K562 (cell line): ENCODE data around the gene PPDPF. TPM values are rescaled to one million over a fixed set of nuclear protein-coding genes. Genes with fewer than 3 reads are reported as not detected.

Experiments used
- CHD1 ChIP-seq: fragments of 200-600 bp; sonication (generic); IDR thresholded peaks from one replicate; pipeline ENCODE4 v1.6.1; 2012; ENCODE audit warnings: mild to moderate bottlenecking, moderate library complexity, low read length, inconsistent platforms
- RBBP5 ChIP-seq: fragments of 200-600 bp; sonication (generic); IDR thresholded peaks from 2 replicates; pipeline ENCODE4 v1.6.1; 2012; ENCODE audit warnings: borderline replicate concordance, mild to moderate bottlenecking, low read length, control low read depth, inconsistent platforms; ENCODE audit not compliant: insufficient read depth, poor library complexity, severe bottlenecking
- polyA plus RNA-seq, 8 experiments: library from polyadenylated mRNA; depleted of rRNA in 4 of 8; stranded (reverse) in 5 of 8; unstranded in 3 of 8; fragments of >200 nt; fragmentation: Nextera tagmentation in 2 of 8; fragmentation: Illumina TruSeq in 1 of 8; extraction: Ambion mirVana in 2 of 8; extraction: Trizol in 1 of 8; gene quantifications; 2 replicates each; pipeline versions ENCODE4 v1.2.1 to v1.2.3, GENCODE V29; 2011 to 2014; ENCODE audit warnings: inconsistent platforms in 1 of 8, missing spikeins in 1 of 8
- total RNA-seq, 7 experiments: library from RNA; depleted of rRNA in 6 of 7; stranded (reverse); fragments of >200 nt in 6 of 7; fragmentation: Illumina TruSeq in 2 of 7; extraction: Trizol in 2 of 7; gene quantifications; 2 replicates each; pipeline versions ENCODE4 v1.2.1 to v1.2.3, GENCODE V29; 2011 to 2021; ENCODE audit warnings: low replicate concordance in 1 of 7
- TF ChIP-seq, protein P1 (sequence below): fragments of 450-650 bp; IDR thresholded peaks from 2 replicates; pipeline ENCODE4 v1.6.1; 2016; ENCODE audit warnings: mild to moderate bottlenecking, moderate library complexity

Gene PPDPF
- total and polyA plus RNA-seq, 9 of the 15 experiments (the other 6 are each of a cell fraction or from before 2014, with no cell fraction given), result 0.77 to 233 (median 10.5) TPM

- TF ChIP-seq, protein P1, sequence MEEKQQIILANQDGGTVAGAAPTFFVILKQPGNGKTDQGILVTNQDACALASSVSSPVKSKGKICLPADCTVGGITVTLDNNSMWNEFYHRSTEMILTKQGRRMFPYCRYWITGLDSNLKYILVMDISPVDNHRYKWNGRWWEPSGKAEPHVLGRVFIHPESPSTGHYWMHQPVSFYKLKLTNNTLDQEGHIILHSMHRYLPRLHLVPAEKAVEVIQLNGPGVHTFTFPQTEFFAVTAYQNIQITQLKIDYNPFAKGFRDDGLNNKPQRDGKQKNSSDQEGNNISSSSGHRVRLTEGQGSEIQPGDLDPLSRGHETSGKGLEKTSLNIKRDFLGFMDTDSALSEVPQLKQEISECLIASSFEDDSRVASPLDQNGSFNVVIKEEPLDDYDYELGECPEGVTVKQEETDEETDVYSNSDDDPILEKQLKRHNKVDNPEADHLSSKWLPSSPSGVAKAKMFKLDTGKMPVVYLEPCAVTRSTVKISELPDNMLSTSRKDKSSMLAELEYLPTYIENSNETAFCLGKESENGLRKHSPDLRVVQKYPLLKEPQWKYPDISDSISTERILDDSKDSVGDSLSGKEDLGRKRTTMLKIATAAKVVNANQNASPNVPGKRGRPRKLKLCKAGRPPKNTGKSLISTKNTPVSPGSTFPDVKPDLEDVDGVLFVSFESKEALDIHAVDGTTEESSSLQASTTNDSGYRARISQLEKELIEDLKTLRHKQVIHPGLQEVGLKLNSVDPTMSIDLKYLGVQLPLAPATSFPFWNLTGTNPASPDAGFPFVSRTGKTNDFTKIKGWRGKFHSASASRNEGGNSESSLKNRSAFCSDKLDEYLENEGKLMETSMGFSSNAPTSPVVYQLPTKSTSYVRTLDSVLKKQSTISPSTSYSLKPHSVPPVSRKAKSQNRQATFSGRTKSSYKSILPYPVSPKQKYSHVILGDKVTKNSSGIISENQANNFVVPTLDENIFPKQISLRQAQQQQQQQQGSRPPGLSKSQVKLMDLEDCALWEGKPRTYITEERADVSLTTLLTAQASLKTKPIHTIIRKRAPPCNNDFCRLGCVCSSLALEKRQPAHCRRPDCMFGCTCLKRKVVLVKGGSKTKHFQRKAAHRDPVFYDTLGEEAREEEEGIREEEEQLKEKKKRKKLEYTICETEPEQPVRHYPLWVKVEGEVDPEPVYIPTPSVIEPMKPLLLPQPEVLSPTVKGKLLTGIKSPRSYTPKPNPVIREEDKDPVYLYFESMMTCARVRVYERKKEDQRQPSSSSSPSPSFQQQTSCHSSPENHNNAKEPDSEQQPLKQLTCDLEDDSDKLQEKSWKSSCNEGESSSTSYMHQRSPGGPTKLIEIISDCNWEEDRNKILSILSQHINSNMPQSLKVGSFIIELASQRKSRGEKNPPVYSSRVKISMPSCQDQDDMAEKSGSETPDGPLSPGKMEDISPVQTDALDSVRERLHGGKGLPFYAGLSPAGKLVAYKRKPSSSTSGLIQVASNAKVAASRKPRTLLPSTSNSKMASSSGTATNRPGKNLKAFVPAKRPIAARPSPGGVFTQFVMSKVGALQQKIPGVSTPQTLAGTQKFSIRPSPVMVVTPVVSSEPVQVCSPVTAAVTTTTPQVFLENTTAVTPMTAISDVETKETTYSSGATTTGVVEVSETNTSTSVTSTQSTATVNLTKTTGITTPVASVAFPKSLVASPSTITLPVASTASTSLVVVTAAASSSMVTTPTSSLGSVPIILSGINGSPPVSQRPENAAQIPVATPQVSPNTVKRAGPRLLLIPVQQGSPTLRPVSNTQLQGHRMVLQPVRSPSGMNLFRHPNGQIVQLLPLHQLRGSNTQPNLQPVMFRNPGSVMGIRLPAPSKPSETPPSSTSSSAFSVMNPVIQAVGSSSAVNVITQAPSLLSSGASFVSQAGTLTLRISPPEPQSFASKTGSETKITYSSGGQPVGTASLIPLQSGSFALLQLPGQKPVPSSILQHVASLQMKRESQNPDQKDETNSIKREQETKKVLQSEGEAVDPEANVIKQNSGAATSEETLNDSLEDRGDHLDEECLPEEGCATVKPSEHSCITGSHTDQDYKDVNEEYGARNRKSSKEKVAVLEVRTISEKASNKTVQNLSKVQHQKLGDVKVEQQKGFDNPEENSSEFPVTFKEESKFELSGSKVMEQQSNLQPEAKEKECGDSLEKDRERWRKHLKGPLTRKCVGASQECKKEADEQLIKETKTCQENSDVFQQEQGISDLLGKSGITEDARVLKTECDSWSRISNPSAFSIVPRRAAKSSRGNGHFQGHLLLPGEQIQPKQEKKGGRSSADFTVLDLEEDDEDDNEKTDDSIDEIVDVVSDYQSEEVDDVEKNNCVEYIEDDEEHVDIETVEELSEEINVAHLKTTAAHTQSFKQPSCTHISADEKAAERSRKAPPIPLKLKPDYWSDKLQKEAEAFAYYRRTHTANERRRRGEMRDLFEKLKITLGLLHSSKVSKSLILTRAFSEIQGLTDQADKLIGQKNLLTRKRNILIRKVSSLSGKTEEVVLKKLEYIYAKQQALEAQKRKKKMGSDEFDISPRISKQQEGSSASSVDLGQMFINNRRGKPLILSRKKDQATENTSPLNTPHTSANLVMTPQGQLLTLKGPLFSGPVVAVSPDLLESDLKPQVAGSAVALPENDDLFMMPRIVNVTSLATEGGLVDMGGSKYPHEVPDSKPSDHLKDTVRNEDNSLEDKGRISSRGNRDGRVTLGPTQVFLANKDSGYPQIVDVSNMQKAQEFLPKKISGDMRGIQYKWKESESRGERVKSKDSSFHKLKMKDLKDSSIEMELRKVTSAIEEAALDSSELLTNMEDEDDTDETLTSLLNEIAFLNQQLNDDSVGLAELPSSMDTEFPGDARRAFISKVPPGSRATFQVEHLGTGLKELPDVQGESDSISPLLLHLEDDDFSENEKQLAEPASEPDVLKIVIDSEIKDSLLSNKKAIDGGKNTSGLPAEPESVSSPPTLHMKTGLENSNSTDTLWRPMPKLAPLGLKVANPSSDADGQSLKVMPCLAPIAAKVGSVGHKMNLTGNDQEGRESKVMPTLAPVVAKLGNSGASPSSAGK, result peak; percentile 35; the same call in 1 of the 2 replicates
- TF ChIP-seq RBBP5 (peak; percentile 14), CHD1 (peak; percentile 24)
Observed at GRCh38 chr20:63518946-63519667, 1.5 kb upstream of the PPDPF start (continued).
